GM19324 (cell line): ENCODE data around the gene MCOLN2.
"Not testable (repeated sequence)": the region's sequence is repeated elsewhere in the genome, so short reads cannot be mapped to it uniquely, and the experiment has no call there.

Experiments
- ATAC-seq: cut with Tn5 transposase; IDR thresholded peaks from one replicate; pipeline ENCODE4 v1.9.1; 2021; ENCODE audit warnings: mild to moderate bottlenecking, moderate library complexity; ENCODE audit not compliant: unreplicated experiment, low FRiP score

MCOLN2 gene

DNA sequence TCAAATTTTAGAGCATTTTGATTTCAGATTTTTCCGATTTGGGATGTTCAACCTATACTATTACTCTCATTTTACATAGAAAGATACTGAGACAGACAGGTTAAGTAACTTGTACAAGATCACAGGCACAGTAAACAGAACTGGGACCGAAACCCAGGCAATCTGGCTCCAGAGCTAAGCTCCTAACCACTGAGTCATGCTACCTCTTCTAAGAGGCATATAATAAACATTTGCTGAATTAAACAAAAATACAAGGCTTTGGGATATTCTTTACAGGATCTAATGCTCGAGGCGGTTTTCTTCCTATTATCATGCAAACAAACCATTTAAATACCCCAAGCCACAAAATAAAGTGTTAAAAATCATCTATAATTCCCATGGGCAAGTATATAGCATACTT is 50.3 kb downstream of the MCOLN2 start:
- no peak for ATAC-seq

DNA sequence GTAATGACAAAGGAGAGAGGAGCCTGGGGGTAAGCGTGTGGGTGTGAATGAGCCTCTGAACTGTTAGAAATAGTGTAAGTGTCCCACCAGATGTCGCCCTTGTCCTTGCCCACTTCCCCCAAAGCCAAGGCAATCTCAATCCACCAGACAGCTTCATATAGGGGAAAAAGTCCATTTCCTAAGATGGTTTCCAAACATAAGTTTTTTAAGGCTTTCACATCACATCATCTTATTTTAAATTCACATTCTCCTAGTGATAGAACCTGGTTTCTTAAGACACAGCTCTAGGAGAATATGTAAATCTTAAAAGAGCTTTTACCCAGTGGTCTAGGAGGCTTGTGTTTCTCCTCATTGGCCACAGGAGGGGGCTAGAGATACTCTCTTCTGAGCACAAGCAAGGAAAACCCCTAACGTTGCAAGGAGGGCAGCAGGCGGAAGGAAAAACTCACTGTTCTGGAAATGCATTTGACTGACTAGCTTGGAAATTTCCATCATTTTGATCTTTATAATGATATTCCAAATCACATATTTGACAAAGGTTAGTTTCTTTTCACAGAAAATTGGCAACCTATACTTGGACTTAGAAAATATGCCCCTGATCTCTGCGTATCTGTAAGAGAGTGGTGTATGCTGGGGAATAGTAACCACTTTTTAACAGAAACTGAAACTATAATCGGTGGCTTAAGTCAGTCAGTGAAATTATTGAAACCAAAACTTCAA is 52.0 kb downstream of the MCOLN2 start:
- peak; percentile 92 for ATAC-seq

DNA sequence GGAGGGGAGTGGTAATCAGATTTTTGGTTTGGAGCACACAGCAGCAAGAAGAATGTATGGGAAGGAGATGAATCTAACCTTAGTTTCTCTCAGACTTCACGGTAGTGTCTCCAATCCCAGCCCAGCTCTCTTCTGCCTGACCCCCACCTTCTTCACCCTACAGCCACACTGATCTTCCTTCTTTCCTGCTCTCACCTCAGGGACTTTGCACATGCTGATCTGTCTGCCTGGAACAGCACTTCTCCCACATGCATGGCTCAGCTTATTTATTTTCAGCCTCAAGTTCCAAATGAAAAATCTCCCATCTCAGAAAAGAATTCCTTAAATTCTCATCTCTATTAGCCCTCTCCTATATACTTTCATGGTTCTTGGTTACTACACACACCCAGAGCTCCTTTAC is 55.1 kb downstream of the MCOLN2 start:
- no peak for ATAC-seq

DNA sequence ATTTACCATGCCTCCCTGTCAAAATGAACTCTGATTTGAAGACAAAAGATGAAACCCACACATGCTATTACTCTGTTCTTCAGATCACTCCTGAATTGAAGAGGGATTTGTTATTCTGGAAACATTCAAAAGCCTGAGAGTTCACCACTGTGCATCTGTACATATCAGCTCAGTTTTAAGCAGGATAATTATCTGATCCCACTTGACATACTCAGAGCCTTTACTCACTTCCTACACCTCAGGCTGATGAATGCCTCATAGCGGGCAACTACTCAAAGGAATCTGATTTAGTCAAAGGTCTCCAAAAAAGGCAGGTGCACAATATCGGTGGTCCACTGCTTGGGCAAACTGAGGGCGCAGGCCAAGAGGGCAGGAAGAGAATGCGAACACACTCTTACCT is 56.4 kb downstream of the MCOLN2 start:
- no peak for ATAC-seq

DNA sequence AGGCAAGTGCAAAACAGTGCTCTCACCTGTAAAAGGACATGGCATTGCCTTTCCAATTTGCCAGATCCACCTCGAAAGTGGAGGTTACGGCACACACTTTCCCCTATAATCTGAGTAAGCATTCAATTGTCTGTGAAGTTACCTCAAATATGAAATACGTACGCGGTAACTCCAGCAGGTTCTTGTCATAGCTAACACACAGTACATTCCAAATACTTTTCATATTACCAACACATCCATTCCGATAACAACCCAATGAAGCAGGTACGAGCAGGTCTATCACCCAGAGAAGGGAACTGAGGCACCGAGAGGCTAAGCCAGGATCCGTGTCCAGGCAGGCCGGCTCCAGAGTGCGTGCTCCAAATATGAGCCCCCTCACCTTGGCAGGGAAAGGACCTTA is 57.2 kb downstream of the MCOLN2 start:
- no peak for ATAC-seq

DNA sequence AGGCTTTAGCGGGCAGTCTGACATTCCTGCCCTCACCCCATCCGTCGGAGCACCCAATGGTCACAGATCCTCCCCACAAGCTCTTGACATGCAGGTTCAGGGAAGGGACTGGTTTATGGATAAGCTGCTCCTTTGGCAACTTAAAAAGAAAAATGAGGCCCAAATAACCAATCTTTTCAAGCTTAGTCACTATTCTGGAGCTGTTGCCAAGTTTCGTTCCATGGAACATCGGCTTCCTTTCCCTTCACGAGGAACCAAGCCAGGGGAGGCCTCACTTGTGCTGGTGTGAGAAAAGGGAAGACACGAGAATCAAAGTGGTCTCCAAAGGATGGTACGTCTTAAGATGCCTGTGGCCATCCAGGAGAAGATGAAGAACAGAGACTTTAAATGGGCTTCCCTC is 57.8 kb downstream of the MCOLN2 start:
- ATAC-seq: no peak

DNA sequence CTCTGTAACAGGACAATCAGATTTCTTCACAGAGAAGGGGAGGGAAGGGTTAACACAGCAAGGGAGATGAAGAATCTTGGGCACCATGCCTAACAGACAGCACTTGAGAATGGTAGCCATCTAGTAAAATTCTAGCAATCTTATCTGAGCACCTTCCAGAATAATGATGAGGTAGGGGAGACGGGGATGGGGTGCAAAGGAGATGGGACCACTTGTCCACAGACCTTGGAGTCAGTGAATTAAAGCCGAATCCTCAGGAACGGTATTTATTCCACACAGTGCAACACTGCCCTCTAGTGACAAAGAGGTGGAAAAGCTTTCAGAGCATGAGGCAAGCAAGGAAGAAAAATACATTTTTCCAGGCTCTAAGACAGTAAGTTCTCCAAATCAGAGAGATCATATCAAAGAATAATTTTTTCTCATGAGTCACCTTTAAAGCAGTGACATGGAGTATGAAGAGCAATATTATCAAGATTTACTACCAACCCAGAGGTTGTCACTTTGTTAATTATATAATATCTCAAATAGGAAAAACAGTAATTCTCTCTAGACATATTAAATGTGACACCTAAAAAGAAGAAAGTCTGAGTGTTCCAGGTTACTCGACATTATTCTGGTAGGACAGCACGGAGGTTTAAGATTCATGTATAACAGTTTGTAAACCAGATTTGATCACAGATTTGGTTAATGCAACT is 60.6 kb downstream of the MCOLN2 start:
- ATAC-seq: no peak

DNA sequence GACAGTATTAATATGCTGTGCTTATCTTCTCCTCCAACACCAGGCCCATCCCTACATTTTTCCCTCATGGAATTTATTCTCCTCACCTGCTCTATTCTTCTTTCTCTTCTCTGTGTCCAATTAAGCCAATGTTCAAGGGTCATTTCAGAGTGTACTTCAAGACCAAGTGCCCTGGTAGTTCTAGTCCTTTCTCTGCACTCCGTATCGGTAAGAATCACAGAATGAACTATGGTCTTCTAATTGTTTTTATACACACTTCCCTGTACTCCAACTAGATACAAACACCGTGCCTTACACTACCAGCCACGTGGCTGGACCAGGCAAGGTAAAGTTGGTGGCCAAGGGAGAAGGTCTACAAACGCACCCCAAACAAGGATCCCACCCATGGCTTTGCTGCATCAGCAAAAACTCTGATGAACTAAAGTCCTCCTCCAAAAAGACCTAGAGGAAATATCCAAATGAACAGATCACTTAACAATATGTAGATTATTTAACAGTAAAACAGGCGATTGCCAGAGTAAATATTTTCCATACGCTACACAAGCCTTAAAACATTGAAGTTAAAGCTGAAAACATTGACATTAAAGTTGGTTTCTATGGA is 63.8 kb downstream of the MCOLN2 start:
- ATAC-seq: no peak

DNA sequence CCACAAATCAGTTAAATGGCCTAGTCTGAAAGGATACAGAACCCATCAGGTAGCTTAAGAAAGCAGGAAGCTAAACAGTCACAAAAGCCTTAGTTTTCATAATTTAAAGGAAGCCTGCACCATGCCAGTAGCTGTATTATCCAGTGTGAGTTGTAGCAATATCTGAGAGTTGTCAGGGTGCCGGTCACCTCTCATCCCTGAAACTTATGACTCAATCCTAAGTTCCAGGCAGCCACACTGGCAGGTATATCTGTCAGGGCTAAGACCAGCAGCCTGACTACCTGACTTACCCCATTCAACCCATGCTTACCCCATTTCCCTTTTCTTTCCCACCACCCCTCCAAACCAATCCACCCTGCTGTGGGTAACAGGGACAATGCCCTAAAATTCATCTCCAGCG is 66.1 kb downstream of the MCOLN2 start:
- ATAC-seq: no peak

DNA sequence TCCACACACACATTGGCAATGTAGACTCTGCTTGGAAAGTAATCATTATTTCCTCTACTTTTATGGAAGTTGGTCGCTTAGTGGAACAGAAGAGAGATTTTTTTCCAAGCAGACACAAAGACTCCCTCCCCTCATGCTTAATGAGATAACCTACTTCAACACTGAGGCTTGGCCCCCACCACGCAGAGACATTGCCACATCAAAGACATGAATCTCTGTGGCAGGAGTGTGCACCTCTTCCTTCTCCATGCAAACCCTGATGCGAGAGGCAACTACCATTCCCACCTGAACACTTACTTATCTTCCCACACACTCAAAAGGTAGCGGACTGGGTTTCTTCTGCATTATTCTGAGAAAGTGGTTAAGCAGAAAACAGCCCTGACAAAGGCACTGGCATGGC is 66.6 kb downstream of the MCOLN2 start:
- ATAC-seq: no peak

DNA sequence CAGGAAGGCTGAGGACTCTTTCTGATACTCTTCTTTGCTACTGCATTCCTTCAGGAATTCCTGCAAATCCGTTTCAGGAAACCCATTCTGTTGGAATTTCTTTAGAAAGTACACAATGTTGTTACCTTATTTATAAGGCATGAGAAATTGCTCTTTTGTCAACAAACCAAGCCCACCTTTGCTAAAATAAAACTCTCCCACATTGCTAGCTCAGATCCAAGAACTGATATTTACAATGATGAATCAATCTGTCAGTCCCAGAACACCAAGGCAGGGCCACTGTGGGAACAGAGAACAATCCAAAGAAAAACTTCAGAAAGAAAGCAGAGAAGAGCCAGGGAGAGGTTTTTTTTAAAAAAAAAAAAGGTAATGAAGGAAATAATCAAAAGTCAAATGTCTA is 67.3 kb downstream of the MCOLN2 start:
- ATAC-seq: no peak

DNA sequence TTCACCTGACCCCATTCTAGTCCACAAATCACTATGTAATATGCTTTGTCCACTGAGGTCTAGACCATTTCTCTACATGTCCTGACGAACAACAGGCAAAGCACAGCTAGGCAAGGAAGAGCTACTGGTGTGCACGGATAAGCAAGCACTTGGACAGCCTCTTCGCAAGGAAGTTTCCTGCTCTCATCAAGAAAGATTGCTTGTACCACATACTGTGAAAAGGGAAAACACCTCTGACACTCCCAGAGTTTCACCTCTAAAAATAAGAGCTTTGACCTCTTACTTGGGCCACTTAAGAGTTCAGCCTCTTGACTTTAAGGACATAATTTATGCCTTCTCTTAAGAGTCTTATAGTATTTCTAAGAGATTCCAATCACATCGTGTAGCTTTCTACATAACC is 67.9 kb downstream of the MCOLN2 start:
- ATAC-seq: no peak

DNA sequence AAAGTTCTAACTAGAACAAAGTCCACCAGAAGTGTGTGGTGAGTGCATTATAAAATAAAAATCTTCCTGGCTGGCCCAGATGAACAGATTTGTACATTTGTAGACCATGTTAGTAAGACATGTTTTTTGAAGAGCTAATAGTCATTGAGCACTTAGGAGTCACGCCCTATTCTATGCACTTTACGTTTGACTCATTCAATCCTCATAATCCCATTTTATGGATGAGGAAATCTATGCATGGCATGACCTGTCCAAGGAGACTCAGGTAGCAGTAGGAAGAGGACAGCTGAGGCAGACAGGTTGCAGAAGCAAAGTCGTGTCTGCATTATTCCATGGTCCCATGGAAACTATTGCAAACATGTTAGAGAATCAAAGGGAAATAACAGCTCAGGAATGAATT is 73.6 kb downstream of the MCOLN2 start:
- ATAC-seq: no peak

DNA sequence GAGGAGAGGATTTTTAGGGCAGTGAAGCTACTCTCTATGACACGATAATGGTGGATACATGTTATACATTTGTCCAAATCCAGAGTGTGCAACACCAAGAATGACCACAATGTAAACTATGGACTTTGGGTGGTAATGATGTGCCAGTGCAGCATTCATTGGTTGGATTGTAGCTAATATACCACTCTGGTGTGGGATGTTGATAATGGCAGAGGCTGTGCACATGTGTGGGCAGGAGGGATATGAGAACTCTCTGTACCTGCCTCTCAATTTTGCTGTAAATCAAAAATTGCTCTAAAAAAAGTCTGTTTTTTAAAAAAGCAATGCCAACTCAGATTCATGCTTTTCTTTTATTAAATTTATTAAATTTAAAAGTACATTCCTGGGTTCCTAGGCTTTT is 76.8 kb downstream of the MCOLN2 start:
- ATAC-seq: no peak

DNA sequence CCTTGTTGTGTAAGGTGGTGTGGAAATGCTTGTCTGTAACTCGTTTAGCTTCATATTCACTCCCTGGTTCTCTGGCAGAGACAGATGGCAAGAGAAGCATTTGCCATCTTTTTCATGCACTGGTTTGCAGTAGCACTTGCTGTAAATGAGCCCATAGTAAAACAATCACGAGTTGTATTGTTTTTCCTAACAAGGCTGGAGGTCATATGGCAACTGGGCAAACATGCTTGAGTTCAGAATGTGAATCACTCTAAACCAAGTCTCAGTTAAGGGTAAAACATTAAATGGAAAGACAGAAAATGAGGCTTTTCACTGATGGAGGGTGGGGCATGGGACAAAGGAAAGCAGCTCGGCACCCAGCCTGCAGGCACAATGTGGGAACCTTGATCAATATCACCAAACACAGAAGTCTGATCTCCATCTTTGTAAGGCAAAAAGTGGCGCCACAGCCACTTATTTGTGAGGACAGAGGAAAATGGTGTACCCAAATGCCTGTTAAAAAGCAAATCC is 77.4 kb downstream of the MCOLN2 start:
- no peak for ATAC-seq

DNA sequence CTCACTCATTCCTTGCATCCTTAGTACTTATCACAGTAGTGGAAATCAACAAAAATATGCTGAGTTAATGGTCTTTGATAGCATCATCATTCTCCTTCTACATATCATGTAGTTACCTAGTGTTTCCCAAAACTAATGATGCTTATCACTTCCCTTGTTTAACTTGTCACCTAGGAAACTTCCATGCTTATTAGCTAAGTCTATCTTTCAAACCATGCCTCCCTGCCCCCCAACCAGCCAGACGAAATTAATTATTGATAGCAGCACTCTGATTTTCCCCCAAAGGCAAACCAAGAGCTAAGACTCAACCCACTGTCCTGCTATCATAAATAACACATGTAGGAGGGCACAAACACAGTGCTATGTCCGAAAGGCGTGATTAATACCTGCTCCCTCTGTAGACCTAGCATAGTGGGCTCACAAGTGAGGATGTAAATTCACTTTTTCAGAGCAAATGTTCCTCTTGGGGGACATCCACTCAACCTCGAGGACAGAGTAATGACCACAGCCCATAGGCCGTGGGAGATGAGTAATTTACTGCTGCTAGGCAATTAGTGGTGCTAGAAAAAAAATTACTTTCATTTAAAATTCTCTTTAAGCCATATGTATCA is 78.1 kb downstream of the MCOLN2 start:
- ATAC-seq: no peak

DNA sequence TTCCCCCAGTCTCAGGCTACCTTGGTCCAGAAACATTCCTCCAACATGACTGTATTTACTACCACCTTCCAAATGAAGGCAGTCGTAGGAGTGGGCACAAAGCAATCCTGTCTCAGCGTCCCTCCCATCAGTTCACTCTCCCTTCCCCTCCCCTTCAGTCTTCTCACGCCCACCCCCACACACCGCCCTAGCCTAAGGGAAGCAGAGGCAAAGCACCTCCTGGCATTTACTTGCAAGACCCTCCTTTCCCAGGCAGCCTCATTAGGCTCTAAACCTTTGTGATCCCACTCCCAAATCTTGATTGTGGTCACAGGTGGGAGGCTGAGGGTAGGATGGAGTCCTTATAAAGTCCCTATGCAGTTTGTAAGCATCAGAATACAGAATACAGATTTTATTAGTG is 80.0 kb downstream of the MCOLN2 start:
- no peak for ATAC-seq

DNA sequence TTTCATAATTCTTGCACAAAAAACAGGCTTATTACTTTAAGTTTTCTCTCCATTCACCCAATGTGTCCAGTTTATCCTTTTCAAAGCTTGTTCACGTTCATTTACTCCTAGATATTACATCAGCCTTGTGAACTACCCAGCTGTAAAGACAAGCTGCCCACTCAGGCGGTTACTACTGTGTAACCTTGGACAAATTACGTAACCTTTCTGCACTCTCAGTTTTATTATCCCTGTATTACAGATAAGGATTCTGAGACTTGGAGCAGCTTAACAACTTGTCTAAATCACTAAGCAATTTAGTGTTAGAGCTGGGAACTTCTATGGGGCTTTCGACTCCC is 83.4 kb downstream of the MCOLN2 start:
- ATAC-seq: no peak

DNA sequence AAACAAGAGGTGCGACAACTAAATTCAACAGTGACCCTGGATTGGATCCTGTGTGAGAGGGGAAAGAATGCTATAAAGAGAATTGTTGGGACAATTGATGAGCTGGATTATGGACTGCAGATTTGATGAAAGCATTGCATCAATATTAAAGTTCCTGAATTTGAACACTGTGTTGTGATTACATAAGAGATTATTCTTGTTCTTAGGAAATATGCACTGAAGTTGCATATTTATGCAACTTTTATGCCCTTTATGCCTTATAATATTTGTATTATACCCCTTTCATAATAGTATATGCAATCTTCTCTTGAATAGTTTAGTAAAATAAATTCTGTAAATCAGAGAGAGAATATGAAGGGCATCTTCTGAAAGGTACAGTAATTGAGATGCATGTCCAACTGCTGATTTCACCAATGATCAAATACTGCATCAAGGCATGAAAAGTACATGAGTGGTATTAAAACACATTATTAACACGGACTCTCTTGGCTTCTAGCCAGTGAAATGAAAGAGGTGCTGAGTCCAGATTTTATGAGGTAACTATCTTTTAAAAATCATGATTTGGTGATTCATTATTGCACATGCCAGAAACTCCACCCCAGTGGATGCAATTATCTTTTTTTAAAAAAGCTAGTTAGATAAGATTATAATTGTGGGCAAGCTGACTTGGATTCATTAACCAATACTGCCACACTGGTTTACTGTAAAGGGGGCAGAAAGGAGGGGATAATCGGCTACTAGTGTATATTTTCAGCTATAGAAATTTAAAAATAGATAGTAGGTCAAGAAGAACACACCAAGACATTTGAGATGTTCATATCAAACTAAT is 84.0 kb downstream of the MCOLN2 start:
- no peak for ATAC-seq

DNA sequence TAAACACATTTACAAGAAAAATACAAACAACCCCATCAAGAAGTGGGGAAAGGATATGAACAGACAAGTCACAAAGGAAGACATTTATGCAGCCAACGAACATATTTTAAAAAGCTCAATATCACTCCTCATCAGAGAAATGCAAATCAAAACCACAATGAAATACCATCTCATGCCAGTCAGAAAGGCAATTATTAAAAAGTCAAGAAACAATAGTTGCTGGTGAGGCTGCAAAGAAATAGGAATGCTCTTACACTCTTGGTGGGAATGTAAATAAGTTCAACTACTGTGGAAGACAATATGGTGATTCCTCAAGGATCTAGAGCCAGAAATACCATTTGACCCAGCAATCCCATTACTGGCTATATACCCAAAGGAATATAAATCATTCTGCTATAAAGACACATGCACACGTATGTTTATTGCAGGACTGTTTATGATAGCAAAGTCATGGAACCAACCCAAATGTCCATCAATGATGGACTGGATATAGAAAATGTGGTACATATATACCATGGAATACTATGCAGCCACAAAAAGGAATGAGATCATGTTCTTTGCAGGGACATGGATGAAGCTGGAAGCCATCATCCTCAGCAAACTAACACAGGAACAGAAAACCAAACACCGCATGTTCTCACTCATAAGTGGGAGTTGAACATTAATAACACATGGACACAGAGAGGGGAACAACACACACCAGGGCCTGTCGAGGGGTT is 88.0 kb downstream of the MCOLN2 start:
- ATAC-seq: not testable (repeated sequence)
